Measurements from ENCODE around the gene SELENOH. TPM values are rescaled to one million over a fixed set of nuclear protein-coding genes. Genes with fewer than 3 reads are reported as not detected.
A peak's percentile ranks its signal among the peaks of the same experiment; 100 is the strongest.
"Not testable (repeated sequence)": the region's sequence is repeated elsewhere in the genome, so short reads cannot be mapped to it uniquely, and the experiment has no call there.

SELENOH gene
- total RNA-seq, 1 donor from 2014 or later = 210 TPM

GRCh38 chr11:57712256-57713150 lies 28.8 kb upstream of the SELENOH start, which contains the start of gene TMX2:
TMX2 (plus strand) TSS chr11:57712593; CDS start chr11:57712619, 26 bp downstream.
- TF ChIP-seq CTCF (IDR thresholded peaks at IDR 0.05; ENCODE audit: unreplicated experiment) = no peak
- Mint-ChIP-seq H3K27me3 (ENCODE audit: unreplicated experiment) (peaks cover 7% of the 10 kb centered on the region), H3K27ac (ENCODE audit: unreplicated experiment) (peak within 1 kb of the TSS; percentile 95), H3K9me3 (ENCODE audit: unreplicated experiment) (no peaks in the 10 kb centered on the region), H3K4me3 (ENCODE audit: unreplicated experiment) (peak within 1 kb of the TSS; percentile 97), H3K4me1 (ENCODE audit: unreplicated experiment) (peaks cover 25% of the 10 kb centered on the region), H3K36me3 (ENCODE audit: low read depth, unreplicated experiment) (peaks cover 4% of the 10 kb centered on the region)
- DNase-seq (ENCODE audit: low spot score) = peak; percentile 84

GRCh38 chr11:57713835-57714234 lies 27.5 kb upstream of the SELENOH start:
- H3K4me3 Mint-ChIP-seq (ENCODE audit: unreplicated experiment) = peak overlapping the region; percentile 97
- peaks cover 25% of the 10 kb centered on the region for H3K4me1 Mint-ChIP-seq (ENCODE audit: unreplicated experiment)
- no peaks in the 10 kb centered on the region for H3K9me3 Mint-ChIP-seq (ENCODE audit: unreplicated experiment)
- no peak for DNase-seq (ENCODE audit: low spot score)
- no peak for TF ChIP-seq CTCF (IDR thresholded peaks at IDR 0.05; ENCODE audit: unreplicated experiment)
- peaks cover 10% of the 10 kb centered on the region for H3K36me3 Mint-ChIP-seq (ENCODE audit: low read depth, unreplicated experiment)
- H3K27me3 Mint-ChIP-seq (ENCODE audit: unreplicated experiment) = peaks cover 7% of the 10 kb centered on the region
- no peak overlapping the region for H3K27ac Mint-ChIP-seq (ENCODE audit: unreplicated experiment)

GRCh38 chr11:57716726-57717125 lies 24.6 kb upstream of the SELENOH start:
- H3K36me3 Mint-ChIP-seq (ENCODE audit: low read depth, unreplicated experiment); H3K4me3 Mint-ChIP-seq (ENCODE audit: unreplicated experiment); H3K9me3 Mint-ChIP-seq (ENCODE audit: unreplicated experiment); DNase-seq (ENCODE audit: low spot score); H3K27ac Mint-ChIP-seq (ENCODE audit: unreplicated experiment); H3K27me3 Mint-ChIP-seq (ENCODE audit: unreplicated experiment): not testable (repeated sequence)
- H3K4me1 Mint-ChIP-seq (ENCODE audit: unreplicated experiment) = peaks cover 17% of the 10 kb centered on the region

GRCh38 chr11:57727185-57727584 lies 14.1 kb upstream of the SELENOH start:
- H3K9me3 Mint-ChIP-seq (ENCODE audit: unreplicated experiment) = no peaks in the 10 kb centered on the region
- TF ChIP-seq CTCF (IDR thresholded peaks at IDR 0.05; ENCODE audit: unreplicated experiment) = no peak
- H3K4me1 Mint-ChIP-seq (ENCODE audit: unreplicated experiment) = peaks cover 18% of the 10 kb centered on the region
- H3K4me3 Mint-ChIP-seq (ENCODE audit: unreplicated experiment) = no peak overlapping the region
- H3K36me3 Mint-ChIP-seq (ENCODE audit: low read depth, unreplicated experiment) = no peaks in the 10 kb centered on the region
- no peak for DNase-seq (ENCODE audit: low spot score)
- H3K27me3 Mint-ChIP-seq (ENCODE audit: unreplicated experiment) = peaks cover 9% of the 10 kb centered on the region
- H3K27ac Mint-ChIP-seq (ENCODE audit: unreplicated experiment) = peak overlapping the region; percentile 49

GRCh38 chr11:57728829-57729228 lies 12.5 kb upstream of the SELENOH start:
- Mint-ChIP-seq H3K4me1 (ENCODE audit: unreplicated experiment) (peaks cover 20% of the 10 kb centered on the region), H3K4me3 (ENCODE audit: unreplicated experiment) (no peak overlapping the region), H3K9me3 (ENCODE audit: unreplicated experiment) (no peaks in the 10 kb centered on the region), H3K27me3 (ENCODE audit: unreplicated experiment) (peaks cover 9% of the 10 kb centered on the region), H3K27ac (ENCODE audit: unreplicated experiment) (no peak overlapping the region), H3K36me3 (ENCODE audit: low read depth, unreplicated experiment) (no peaks in the 10 kb centered on the region)
- TF ChIP-seq CTCF (IDR thresholded peaks at IDR 0.05; ENCODE audit: unreplicated experiment) = no peak
- DNase-seq (ENCODE audit: low spot score) = no peak
